ENCODE measurements around the gene IGIP.

GRCh38 chr5:140134277-140134935, 8.7 kb downstream of the IGIP start:
- no peak for TF ChIP-seq POLR2AphosphoS5 (IDR thresholded peaks at IDR 0.05; ENCODE audit: low read depth, low read length)
- no peak for TF ChIP-seq REST (IDR thresholded peaks at IDR 0.05; ENCODE audit: insufficient read depth in 1 of 2, low read depth in 2 of 2, low read length in 2 of 2)
- TF ChIP-seq TAF1 (IDR thresholded peaks at IDR 0.05; ENCODE audit: borderline replicate concordance, insufficient read depth, low read length) = no peak

Data from PFSK-1 (cell line).